Liver (tissue), 9 donors: ENCODE measurements around the gene SIK3. TPM values are rescaled to one million over a fixed set of nuclear protein-coding genes. Genes with fewer than 3 reads are reported as not detected.
"Not testable (repeated sequence)": the region's sequence is repeated elsewhere in the genome, so short reads cannot be mapped to it uniquely, and the experiment has no call there.

Source experiments
- DNase-seq: peaks from one replicate; pipeline ENCODE4 v3.0.0-alpha.2; 2017; ENCODE audit warnings: low spot score
- H3K27ac ChIP-seq, 2 donors: one replicate each; pipeline ENCODE4 v1.7.0; 2013; ENCODE audit warnings: inconsistent platforms in 2 of 2, low read length in 2 of 2, control low read depth in 1 of 2, low read depth in 1 of 2, mild to moderate bottlenecking in 1 of 2
- H3K27me3 ChIP-seq, 4 donors: one replicate each; pipeline versions ENCODE4 v1.6.1 to v1.7.0; 2013; ENCODE audit warnings: low read length in 3 of 4, inconsistent platforms in 1 of 4, mild to moderate bottlenecking in 1 of 4, moderate library complexity in 1 of 4; ENCODE audit not compliant: control insufficient read depth in 4 of 4, insufficient read depth in 4 of 4
- H3K36me3 ChIP-seq, 4 donors: one replicate each; pipeline versions ENCODE4 v1.6.1 to v1.7.0; 2013; ENCODE audit warnings: low read length in 3 of 4, mild to moderate bottlenecking in 3 of 4, low read depth in 1 of 4, moderate library complexity in 1 of 4; ENCODE audit not compliant: control insufficient read depth in 4 of 4, insufficient read depth in 3 of 4
- H3K4me1 ChIP-seq, 4 donors: one replicate each; pipeline versions ENCODE4 v1.6.1 to v1.7.0; 2013; ENCODE audit warnings: low read length in 3 of 4, mild to moderate bottlenecking in 3 of 4, moderate library complexity in 1 of 4; ENCODE audit not compliant: control insufficient read depth in 4 of 4, insufficient read depth in 4 of 4
- H3K4me3 ChIP-seq, 3 donors: one replicate each; pipeline versions ENCODE4 v1.6.1 to v1.7.0; 2013; ENCODE audit warnings: low read length in 3 of 3, control low read depth in 1 of 3, low read depth in 1 of 3, mild to moderate bottlenecking in 1 of 3
- H3K9ac ChIP-seq, 2 donors: one replicate each; pipeline ENCODE4 v1.7.0; 2013; ENCODE audit warnings: low read length in 2 of 2, mild to moderate bottlenecking in 2 of 2, moderate library complexity in 2 of 2, control low read depth in 1 of 2, low read depth in 1 of 2
- H3K9me3 ChIP-seq, 4 donors: one replicate each; pipeline versions ENCODE4 v1.6.1 to v1.7.0; 2013; ENCODE audit warnings: low read length in 3 of 4; ENCODE audit not compliant: control insufficient read depth in 4 of 4
- ATF3 ChIP-seq: IDR thresholded peaks from 2 replicates; pipeline ENCODE4 v1.6.1; 2016; ENCODE audit warnings: antibody characterized with exemption
- GABPA ChIP-seq, 2 donors: IDR thresholded peaks in 1 of 2; conservative IDR thresholded peaks in 1 of 2; 2 replicates each; pipeline ENCODE4 v1.6.1; 2016; ENCODE audit warnings: antibody characterized with exemption in 2 of 2, mild to moderate bottlenecking in 1 of 2, moderate library complexity in 1 of 2
- HNF4G ChIP-seq: IDR thresholded peaks from 2 replicates; pipeline ENCODE4 v1.6.1; 2016; ENCODE audit warnings: antibody characterized with exemption
- JUND ChIP-seq, 2 donors: IDR thresholded peaks; 2 replicates each; pipeline ENCODE4 v1.6.1; 2016; ENCODE audit warnings: antibody characterized with exemption in 2 of 2
- MAX ChIP-seq: IDR thresholded peaks from 2 replicates; pipeline ENCODE4 v1.6.1; 2016; ENCODE audit warnings: antibody characterized with exemption
- NR2F2 ChIP-seq: IDR thresholded peaks from 2 replicates; pipeline ENCODE4 v1.6.1; 2016; ENCODE audit warnings: antibody characterized with exemption
- RXRA ChIP-seq, 2 donors: IDR thresholded peaks; 2 replicates each; pipeline ENCODE4 v1.6.1; 2017 to 2018; ENCODE audit warnings: antibody characterized with exemption in 2 of 2, mild to moderate bottlenecking in 1 of 2
- SP1 ChIP-seq: IDR thresholded peaks from 2 replicates; pipeline ENCODE4 v1.6.1; 2018; ENCODE audit warnings: antibody characterized with exemption, mild to moderate bottlenecking
- TAF1 ChIP-seq: conservative IDR thresholded peaks from 2 replicates; pipeline ENCODE4 v1.6.1; 2016; ENCODE audit warnings: antibody characterized with exemption, mild to moderate bottlenecking
- YY1 ChIP-seq: IDR thresholded peaks from 2 replicates; pipeline ENCODE4 v1.6.1; 2016; ENCODE audit warnings: antibody characterized with exemption, mild to moderate bottlenecking
- WGBS: extraction: QIAGEN DNeasy Blood & Tissue Kit; methylation state at CpG from one replicate; pipeline ENCODE4 v1.1.7; 2013; 5-methylcytosine and 5-hydroxymethylcytosine counted together
- polyA plus RNA-seq, 2 donors: library from polyadenylated mRNA; stranded (reverse) in 1 of 2; unstranded in 1 of 2; fragments of 200-250 nt in 1 of 2; fragments of >200 nt in 1 of 2; fragmentation: Nextera tagmentation in 1 of 2; extraction: Ambion mirVana in 1 of 2; gene quantifications; one replicate each; pipeline versions ENCODE4 v1.2.1 to v1.2.3, GENCODE V29; 2013 to 2015
- total RNA-seq, 2 donors: library from RNA; depleted of rRNA; stranded (reverse); fragments of >200 nt; gene quantifications; one replicate each; pipeline ENCODE4 v1.2.3, GENCODE V29; 2014
- TF ChIP-seq, protein P1 (sequence below): fragments of 150-350 bp; IDR thresholded peaks from 2 replicates; pipeline ENCODE4 v1.5.1; 2017; ENCODE audit warnings: improper control_type of control experiment, low read depth, low read length; ENCODE audit not compliant: missing input control
- TF ChIP-seq, protein P2 (sequence below): IDR thresholded peaks from 2 replicates; pipeline ENCODE4 v1.6.1; 2016; ENCODE audit warnings: antibody characterized with exemption, mild to moderate bottlenecking
- donor health status: healthy.
- donor health status: healthy.
- donor health status: healthy.
- donor health status: healthy.
- donor health status: healthy.

SIK3 gene
- total and polyA plus RNA-seq, 4 donors, result 6.9 to 52.4 (median 14.4) TPM

DNA sequence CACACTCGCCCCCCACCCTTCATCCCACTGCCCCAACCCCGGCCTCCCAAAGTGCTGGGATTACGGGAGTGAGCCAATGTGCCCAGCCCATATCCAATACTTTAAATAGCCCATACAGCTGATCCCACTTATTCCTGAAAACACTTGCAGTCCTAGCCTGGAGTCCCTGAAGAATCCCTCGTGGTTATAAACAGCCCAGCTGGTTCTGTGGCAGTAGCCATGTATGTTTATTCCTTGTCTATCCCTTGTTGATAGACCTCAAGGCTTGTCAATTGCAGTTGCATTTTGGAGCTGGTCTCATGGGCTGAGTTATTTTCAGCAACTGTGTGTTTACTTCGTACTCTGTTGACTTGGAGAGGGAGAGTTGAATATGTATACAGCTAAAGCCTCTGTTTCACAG lies 24.3 kb upstream of the SIK3 start (continued):
- TF ChIP-seq GABPA (IDR thresholded peaks at IDR 0.05 in 1 of 2, conservative IDR thresholded peaks at IDR 0.05 in 1 of 2), result no peak
- TF ChIP-seq, protein P1, sequence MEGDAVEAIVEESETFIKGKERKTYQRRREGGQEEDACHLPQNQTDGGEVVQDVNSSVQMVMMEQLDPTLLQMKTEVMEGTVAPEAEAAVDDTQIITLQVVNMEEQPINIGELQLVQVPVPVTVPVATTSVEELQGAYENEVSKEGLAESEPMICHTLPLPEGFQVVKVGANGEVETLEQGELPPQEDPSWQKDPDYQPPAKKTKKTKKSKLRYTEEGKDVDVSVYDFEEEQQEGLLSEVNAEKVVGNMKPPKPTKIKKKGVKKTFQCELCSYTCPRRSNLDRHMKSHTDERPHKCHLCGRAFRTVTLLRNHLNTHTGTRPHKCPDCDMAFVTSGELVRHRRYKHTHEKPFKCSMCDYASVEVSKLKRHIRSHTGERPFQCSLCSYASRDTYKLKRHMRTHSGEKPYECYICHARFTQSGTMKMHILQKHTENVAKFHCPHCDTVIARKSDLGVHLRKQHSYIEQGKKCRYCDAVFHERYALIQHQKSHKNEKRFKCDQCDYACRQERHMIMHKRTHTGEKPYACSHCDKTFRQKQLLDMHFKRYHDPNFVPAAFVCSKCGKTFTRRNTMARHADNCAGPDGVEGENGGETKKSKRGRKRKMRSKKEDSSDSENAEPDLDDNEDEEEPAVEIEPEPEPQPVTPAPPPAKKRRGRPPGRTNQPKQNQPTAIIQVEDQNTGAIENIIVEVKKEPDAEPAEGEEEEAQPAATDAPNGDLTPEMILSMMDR, result no peak
- no peak for TF ChIP-seq JUND (IDR thresholded peaks at IDR 0.05)
- TF ChIP-seq TAF1, result no peak
- no peak for TF ChIP-seq NR2F2

DNA sequence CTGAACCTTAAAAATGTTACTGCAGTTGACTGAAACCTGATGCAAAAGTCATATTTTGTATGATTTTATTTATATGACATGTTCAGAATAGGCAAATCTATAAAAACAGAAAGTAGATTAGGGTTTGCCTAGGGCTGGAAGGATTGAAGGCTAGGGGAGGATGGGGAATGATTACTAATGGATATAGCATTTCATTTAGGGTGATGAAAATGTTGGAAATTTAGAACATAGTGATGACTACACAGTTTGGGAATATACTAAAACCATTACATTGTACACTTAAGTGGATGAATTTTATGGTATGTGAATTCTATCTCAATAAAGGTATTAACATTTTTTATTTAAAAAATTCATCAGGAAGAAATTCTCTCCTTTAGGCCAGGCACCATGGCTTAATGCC lies 22.9 kb upstream of the SIK3 start:
- Histone ChIP-seq H3K4me1 (no peaks in the 10 kb centered on the region), H3K4me3 (no peak overlapping the region), H3K36me3 (no peaks in the 10 kb centered on the region), H3K27ac (no peak overlapping the region), H3K9me3 (no peaks in the 10 kb centered on the region), H3K9ac (no peak overlapping the region), H3K27me3 (no peaks in the 10 kb centered on the region)
- DNase-seq, result no peak
- TF ChIP-seq, protein P2, sequence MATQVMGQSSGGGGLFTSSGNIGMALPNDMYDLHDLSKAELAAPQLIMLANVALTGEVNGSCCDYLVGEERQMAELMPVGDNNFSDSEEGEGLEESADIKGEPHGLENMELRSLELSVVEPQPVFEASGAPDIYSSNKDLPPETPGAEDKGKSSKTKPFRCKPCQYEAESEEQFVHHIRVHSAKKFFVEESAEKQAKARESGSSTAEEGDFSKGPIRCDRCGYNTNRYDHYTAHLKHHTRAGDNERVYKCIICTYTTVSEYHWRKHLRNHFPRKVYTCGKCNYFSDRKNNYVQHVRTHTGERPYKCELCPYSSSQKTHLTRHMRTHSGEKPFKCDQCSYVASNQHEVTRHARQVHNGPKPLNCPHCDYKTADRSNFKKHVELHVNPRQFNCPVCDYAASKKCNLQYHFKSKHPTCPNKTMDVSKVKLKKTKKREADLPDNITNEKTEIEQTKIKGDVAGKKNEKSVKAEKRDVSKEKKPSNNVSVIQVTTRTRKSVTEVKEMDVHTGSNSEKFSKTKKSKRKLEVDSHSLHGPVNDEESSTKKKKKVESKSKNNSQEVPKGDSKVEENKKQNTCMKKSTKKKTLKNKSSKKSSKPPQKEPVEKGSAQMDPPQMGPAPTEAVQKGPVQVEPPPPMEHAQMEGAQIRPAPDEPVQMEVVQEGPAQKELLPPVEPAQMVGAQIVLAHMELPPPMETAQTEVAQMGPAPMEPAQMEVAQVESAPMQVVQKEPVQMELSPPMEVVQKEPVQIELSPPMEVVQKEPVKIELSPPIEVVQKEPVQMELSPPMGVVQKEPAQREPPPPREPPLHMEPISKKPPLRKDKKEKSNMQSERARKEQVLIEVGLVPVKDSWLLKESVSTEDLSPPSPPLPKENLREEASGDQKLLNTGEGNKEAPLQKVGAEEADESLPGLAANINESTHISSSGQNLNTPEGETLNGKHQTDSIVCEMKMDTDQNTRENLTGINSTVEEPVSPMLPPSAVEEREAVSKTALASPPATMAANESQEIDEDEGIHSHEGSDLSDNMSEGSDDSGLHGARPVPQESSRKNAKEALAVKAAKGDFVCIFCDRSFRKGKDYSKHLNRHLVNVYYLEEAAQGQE, result no peak
- TF ChIP-seq NR2F2 (no peak), SP1 (no peak), MAX (no peak), YY1 (no peak), ATF3 (no peak), RXRA (IDR thresholded peaks at IDR 0.05) (no peak), JUND (IDR thresholded peaks at IDR 0.05) (no peak), TAF1 (no peak)
- TF ChIP-seq, protein P1, result no peak

DNA sequence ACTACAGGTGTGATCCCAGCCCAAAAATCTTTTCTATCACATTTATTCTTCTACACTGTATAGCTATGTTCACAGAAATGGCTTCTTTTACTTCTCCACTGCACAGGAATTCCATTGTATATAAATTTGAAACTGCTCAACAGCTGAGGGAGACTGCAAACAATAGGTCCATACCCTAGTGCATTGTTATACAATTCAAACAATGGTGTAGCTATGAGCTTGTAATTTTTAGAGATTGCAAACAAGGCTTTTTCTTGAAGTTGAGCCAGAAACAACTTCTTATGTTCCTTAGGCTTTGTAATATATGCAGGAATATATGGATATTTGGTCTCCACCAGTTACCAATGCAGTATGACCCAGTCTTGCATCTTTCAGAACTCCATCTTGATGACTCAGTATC lies 19.5 kb upstream of the SIK3 start:
- H3K9ac ChIP-seq, result no peak overlapping the region
- DNase-seq, result no peak
- H3K4me1 ChIP-seq, result no peaks in the 10 kb centered on the region
- no peaks in the 10 kb centered on the region for H3K9me3 ChIP-seq
- H3K4me3 ChIP-seq, result no peak overlapping the region
- H3K36me3 ChIP-seq, result no peaks in the 10 kb centered on the region
- no peak overlapping the region for H3K27ac ChIP-seq
- no peaks in the 10 kb centered on the region for H3K27me3 ChIP-seq
- TF ChIP-seq HNF4G (no peak), NR2F2 (no peak), GABPA (IDR thresholded peaks at IDR 0.05 in 1 of 2, conservative IDR thresholded peaks at IDR 0.05 in 1 of 2) (no peak), MAX (no peak)

DNA sequence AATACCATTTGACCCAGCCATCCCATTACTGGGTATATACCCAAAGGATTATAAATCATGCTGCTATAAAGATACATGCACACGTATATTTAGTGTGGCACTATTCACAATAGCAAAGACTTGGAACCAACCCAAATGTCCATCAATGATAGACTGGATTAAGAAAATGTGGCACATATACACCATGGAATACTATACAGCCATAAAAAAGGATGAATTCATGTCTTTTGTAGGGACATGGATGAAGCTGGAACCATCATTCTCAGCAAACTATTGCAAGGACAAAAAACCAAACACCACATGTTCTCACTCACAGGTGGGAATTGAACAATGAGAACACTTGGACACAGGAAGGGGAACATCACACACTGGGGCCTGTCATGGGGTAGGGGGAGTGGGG lies 14.7 kb upstream of the SIK3 start:
- not testable (repeated sequence) for DNase-seq, H3K27ac ChIP-seq, H3K27me3 ChIP-seq, H3K4me3 ChIP-seq, H3K9me3 ChIP-seq, H3K36me3 ChIP-seq, H3K4me1 ChIP-seq, H3K9ac ChIP-seq
- whole genome bisulfite sequencing, result 91% methylated on average over 1 of the region's 1 CpG

- 65% methylated on average over 3 of the region's 3 CpGs for WGBS
- DNase-seq, result not testable (repeated sequence)
These were observed 14.3 kb upstream of the SIK3 start for GRCh38 chr11:117112497-117112896.

More at GRCh38 chr11:117112497-117112896, 14.3 kb upstream of the SIK3 start:
- not testable (repeated sequence) for H3K4me3 ChIP-seq, H3K27ac ChIP-seq, H3K9ac ChIP-seq, H3K4me1 ChIP-seq, H3K9me3 ChIP-seq, H3K36me3 ChIP-seq, H3K27me3 ChIP-seq
